ENCODE measurements around the gene FBLIM1.
"Not testable (repeated sequence)": the region's sequence is repeated elsewhere in the genome, so short reads cannot be mapped to it uniquely, and the experiment has no call there.

Gene FBLIM1

GRCh38 chr1:15810073-15810472 lies 51.5 kb downstream of the FBLIM1 start:
- no peak for DNase-seq (ENCODE audit: low read depth, low spot score)

GRCh38 chr1:15816674-15817073 lies 58.1 kb downstream of the FBLIM1 start:
- no peak for DNase-seq (ENCODE audit: low read depth, low spot score)

- no peak for DNase-seq (ENCODE audit: low read depth, low spot score)
Observed at GRCh38 chr1:15820478-15820877, 61.9 kb downstream of the FBLIM1 start.

GRCh38 chr1:15825800-15826199 lies 67.2 kb downstream of the FBLIM1 start:
- DNase-seq (ENCODE audit: low read depth, low spot score), result no peak

GRCh38 chr1:15826810-15827507 lies 68.4 kb downstream of the FBLIM1 start:
- DNase-seq (ENCODE audit: low read depth, low spot score), result no peak

GRCh38 chr1:15827567-15827966 lies 69.0 kb downstream of the FBLIM1 start:
- not testable (repeated sequence) for DNase-seq (ENCODE audit: low read depth, low spot score)

GRCh38 chr1:15828931-15829330 lies 70.3 kb downstream of the FBLIM1 start:
- DNase-seq (ENCODE audit: low read depth, low spot score), result not testable (repeated sequence)

GRCh38 chr1:15830258-15830657 lies 71.7 kb downstream of the FBLIM1 start:
- no peak for DNase-seq (ENCODE audit: low read depth, low spot score)

GRCh38 chr1:15833069-15833679 lies 74.6 kb downstream of the FBLIM1 start:
- DNase-seq (ENCODE audit: low read depth, low spot score), result no peak

GRCh38 chr1:15833842-15834405 lies 75.3 kb downstream of the FBLIM1 start:
- DNase-seq (ENCODE audit: low read depth, low spot score), result no peak

GRCh38 chr1:15834406-15835204 lies 76.0 kb downstream of the FBLIM1 start:
- peak; percentile 77 for DNase-seq (ENCODE audit: low read depth, low spot score)

GRCh38 chr1:15835205-15835740 lies 76.7 kb downstream of the FBLIM1 start:
- DNase-seq (ENCODE audit: low read depth, low spot score), result no peak

GRCh38 chr1:15835741-15836510 lies 77.3 kb downstream of the FBLIM1 start:
- DNase-seq (ENCODE audit: low read depth, low spot score), result peak; percentile 100
